HepG2 (cell line): ENCODE measurements around the gene C5orf47. TPM values are rescaled to one million over a fixed set of nuclear protein-coding genes. Genes with fewer than 3 reads are reported as not detected.

Experiments used
- BCL6 ChIP-seq: IDR thresholded peaks from 2 replicates; pipeline ENCODE4 v1.6.1; 2016; ENCODE audit warnings: missing genetic modification reagents, missing compliant biosample characterization
- BRCA1 ChIP-seq: sonication (generic); formaldehyde crosslinking; IDR thresholded peaks from 2 replicates; pipeline ENCODE4 v1.4.0; 2020; ENCODE audit warnings: missing genetic modification reagents
- DZIP1 ChIP-seq: sonication (generic); formaldehyde crosslinking; IDR thresholded peaks from 2 replicates; pipeline ENCODE4 v1.5.0; 2020; ENCODE audit warnings: mild to moderate bottlenecking, missing genetic modification reagents
- HMG20A ChIP-seq: IDR thresholded peaks from 2 replicates; pipeline ENCODE4 v1.6.1; 2016; ENCODE audit warnings: borderline replicate concordance
- NFIB ChIP-seq: sonication (generic); formaldehyde crosslinking; IDR thresholded peaks from 2 replicates; pipeline ENCODE4 v1.9.0; 2021; ENCODE audit warnings: missing genetic modification reagents, mild to moderate bottlenecking, borderline replicate concordance
- NFIC ChIP-seq: IDR thresholded peaks from 2 replicates; pipeline ENCODE4 v1.6.1; 2012; ENCODE audit warnings: mild to moderate bottlenecking, low read length, inconsistent platforms
- PRDM10 ChIP-seq: sonication (generic); formaldehyde crosslinking; IDR thresholded peaks from 2 replicates; pipeline ENCODE4 v1.4.0; 2020; ENCODE audit warnings: low read depth, missing genetic modification reagents
- RXRA ChIP-seq: sonication (generic); formaldehyde crosslinking; IDR thresholded peaks from 2 replicates; pipeline ENCODE4 v1.5.1; 2020; ENCODE audit warnings: missing genetic modification reagents
- XRCC5 ChIP-seq: fragments of 200-400 bp; formaldehyde crosslinking; optimal IDR thresholded peaks from 2 replicates; pipeline ENCODE3; 2017; ENCODE audit warnings: mild to moderate bottlenecking, low read length
- ZNF224 ChIP-seq: sonication (generic); formaldehyde crosslinking; IDR thresholded peaks from 2 replicates; pipeline ENCODE4 v1.5.0; 2020; ENCODE audit warnings: mild to moderate bottlenecking, missing genetic modification reagents
- ZNF496 ChIP-seq: sonication (generic); formaldehyde crosslinking; IDR thresholded peaks from 2 replicates; pipeline ENCODE4 v1.8.1; 2023; ENCODE audit warnings: mild to moderate bottlenecking, moderate library complexity, missing genetic modification reagents; ENCODE audit not compliant: insufficient replicate concordance
- ZSCAN25 ChIP-seq: sonication (generic); formaldehyde crosslinking; IDR thresholded peaks from 2 replicates; pipeline ENCODE4 v1.8.0; 2022; ENCODE audit warnings: mild to moderate bottlenecking, missing genetic modification reagents
- polyA plus RNA-seq, 8 experiments: library from polyadenylated mRNA; depleted of rRNA in 3 of 8; stranded (reverse) in 7 of 8; unstranded in 1 of 8; fragments of >200 nt; fragmentation: Illumina TruSeq in 4 of 8; extraction: Trizol in 4 of 8; gene quantifications; 2 replicates each; pipeline versions ENCODE4 v1.2.1 to v1.2.3, GENCODE V29; 2011 to 2016; ENCODE audit warnings: low read depth in 4 of 8, missing spikeins in 1 of 8, mixed read lengths in 1 of 8; ENCODE audit not compliant: insufficient read depth in 1 of 8
- total RNA-seq, 5 experiments: library from RNA; depleted of rRNA; stranded (reverse); fragments of >200 nt; fragmentation: Illumina TruSeq; extraction: Trizol; gene quantifications; 2 replicates each; pipeline ENCODE4 v1.2.3, GENCODE V29; 2016; ENCODE audit warnings: low read depth in 1 of 5
- TF ChIP-seq, protein P1 (sequence below): IDR thresholded peaks from 2 replicates; pipeline ENCODE4 v1.6.1; 2016; ENCODE audit warnings: missing biosample characterization, missing genetic modification reagents, low read depth
- TF ChIP-seq, protein P2 (sequence below): sonication (generic); formaldehyde crosslinking; IDR thresholded peaks from 2 replicates; pipeline ENCODE4 v1.4.0; 2020; ENCODE audit warnings: missing genetic modification reagents, borderline replicate concordance
- TF ChIP-seq, protein P3 (sequence below): sonication (generic); formaldehyde crosslinking; IDR thresholded peaks from 2 replicates; pipeline ENCODE4 v1.5.1; 2020; ENCODE audit warnings: mild to moderate bottlenecking, missing genetic modification reagents, borderline replicate concordance
- TF ChIP-seq, protein P4 (sequence below): sonication (generic); formaldehyde crosslinking; IDR thresholded peaks from 2 replicates; pipeline ENCODE4 v1.4.0; 2020; ENCODE audit warnings: mild to moderate bottlenecking, missing genetic modification reagents

C5orf47 gene
- total and polyA plus RNA-seq, 2 of the 13 experiments (the other 11 are each of a cell fraction or from before 2014, with no cell fraction given) = not detected

GRCh38 chr5:173941758-173942401 lies 47.1 kb upstream of the C5orf47 start (continued):
- TF ChIP-seq, protein P1, sequence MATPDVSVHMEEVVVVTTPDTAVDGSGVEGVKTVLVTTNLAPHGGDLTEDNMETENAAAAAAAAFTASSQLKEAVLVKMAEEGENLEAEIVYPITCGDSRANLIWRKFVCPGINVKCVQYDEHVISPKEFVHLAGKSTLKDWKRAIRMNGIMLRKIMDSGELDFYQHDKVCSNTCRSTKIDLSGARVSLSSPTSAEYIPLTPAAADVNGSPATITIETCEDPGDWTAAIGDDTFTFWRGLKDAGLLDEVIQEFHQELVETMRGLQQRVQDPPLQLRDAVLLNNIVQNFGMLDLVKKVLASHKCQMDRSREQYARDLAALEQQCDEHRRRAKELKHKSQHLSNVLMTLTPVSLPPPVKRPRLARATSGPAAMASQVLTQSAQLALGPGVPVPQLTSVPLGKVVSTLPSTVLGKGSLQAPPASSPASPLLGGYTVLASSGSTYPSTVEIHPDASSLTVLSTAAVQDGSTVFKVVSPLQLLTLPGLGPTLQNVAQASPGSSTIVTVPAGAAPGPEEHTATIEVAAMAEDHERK (CRISPR knock-in tag) = no peak
- no peak for TF ChIP-seq NFIB
- no peak for TF ChIP-seq DZIP1 (CRISPR knock-in tag)
- no peak for TF ChIP-seq XRCC5
- TF ChIP-seq, protein P2, sequence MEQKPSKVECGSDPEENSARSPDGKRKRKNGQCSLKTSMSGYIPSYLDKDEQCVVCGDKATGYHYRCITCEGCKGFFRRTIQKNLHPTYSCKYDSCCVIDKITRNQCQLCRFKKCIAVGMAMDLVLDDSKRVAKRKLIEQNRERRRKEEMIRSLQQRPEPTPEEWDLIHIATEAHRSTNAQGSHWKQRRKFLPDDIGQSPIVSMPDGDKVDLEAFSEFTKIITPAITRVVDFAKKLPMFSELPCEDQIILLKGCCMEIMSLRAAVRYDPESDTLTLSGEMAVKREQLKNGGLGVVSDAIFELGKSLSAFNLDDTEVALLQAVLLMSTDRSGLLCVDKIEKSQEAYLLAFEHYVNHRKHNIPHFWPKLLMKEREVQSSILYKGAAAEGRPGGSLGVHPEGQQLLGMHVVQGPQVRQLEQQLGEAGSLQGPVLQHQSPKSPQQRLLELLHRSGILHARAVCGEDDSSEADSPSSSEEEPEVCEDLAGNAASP (CRISPR knock-in tag) = peak; percentile 80; the same call in 1 of the 2 replicates
- no peak for TF ChIP-seq BRCA1 (CRISPR knock-in tag)
- peak; percentile 48; the same call in 1 of the 2 replicates for TF ChIP-seq RXRA
- no peak for TF ChIP-seq ZNF496
- TF ChIP-seq, protein P3, sequence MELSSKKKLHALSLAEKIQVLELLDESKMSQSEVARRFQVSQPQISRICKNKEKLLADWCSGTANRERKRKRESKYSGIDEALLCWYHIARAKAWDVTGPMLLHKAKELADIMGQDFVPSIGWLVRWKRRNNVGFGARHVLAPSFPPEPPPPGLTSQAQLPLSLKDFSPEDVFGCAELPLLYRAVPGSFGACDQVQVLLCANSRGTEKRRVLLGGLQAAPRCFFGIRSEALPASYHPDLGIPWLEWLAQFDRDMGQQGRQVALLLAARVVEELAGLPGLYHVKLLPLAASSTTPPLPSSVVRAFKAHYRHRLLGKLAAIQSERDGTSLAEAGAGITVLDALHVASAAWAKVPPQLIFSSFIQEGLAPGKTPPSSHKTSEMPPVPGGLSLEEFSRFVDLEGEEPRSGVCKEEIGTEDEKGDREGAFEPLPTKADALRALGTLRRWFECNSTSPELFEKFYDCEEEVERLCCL = no peak
- TF ChIP-seq, protein P4, sequence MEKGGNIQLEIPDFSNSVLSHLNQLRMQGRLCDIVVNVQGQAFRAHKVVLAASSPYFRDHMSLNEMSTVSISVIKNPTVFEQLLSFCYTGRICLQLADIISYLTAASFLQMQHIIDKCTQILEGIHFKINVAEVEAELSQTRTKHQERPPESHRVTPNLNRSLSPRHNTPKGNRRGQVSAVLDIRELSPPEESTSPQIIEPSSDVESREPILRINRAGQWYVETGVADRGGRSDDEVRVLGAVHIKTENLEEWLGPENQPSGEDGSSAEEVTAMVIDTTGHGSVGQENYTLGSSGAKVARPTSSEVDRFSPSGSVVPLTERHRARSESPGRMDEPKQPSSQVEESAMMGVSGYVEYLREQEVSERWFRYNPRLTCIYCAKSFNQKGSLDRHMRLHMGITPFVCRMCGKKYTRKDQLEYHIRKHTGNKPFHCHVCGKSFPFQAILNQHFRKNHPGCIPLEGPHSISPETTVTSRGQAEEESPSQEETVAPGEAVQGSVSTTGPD (CRISPR knock-in tag) = 0 out of 2 replicates have a peak, but pooled peaks have one; percentile 34
- 0 out of 2 replicates have a peak, but pooled peaks have one; percentile 39 for TF ChIP-seq PRDM10 (CRISPR knock-in tag)
- peak; percentile 96 for TF ChIP-seq BCL6 (CRISPR knock-in tag)
- peak; percentile 81; the same call in 1 of the 2 replicates for TF ChIP-seq NFIC
- TF ChIP-seq HMG20A = peak; percentile 91
- peak; percentile 61; the same call in 1 of the 2 replicates for TF ChIP-seq ZSCAN25 (CRISPR knock-in tag)
- no peak for TF ChIP-seq ZNF224 (CRISPR knock-in tag)
